ENCODE results near the gene ST6GAL1.

GRCh38 chr3:186930143-186930640, at the start of gene ST6GAL1:
- TF ChIP-seq CTCF (IDR thresholded peaks at IDR 0.05 in 4 of 5, conservative IDR thresholded peaks at IDR 0.05 in 1 of 5) = peak; percentile 41 to 74 (median 58)
- peak; percentile 50 to 59 for TF ChIP-seq POLR2A (IDR thresholded peaks at IDR 0.05)

All from gastrocnemius medialis (tissue), 4 donors.